ENCODE results near the gene MIF4GD.
A peak's percentile ranks its signal among the peaks of the same experiment; 100 is the strongest.

DNA sequence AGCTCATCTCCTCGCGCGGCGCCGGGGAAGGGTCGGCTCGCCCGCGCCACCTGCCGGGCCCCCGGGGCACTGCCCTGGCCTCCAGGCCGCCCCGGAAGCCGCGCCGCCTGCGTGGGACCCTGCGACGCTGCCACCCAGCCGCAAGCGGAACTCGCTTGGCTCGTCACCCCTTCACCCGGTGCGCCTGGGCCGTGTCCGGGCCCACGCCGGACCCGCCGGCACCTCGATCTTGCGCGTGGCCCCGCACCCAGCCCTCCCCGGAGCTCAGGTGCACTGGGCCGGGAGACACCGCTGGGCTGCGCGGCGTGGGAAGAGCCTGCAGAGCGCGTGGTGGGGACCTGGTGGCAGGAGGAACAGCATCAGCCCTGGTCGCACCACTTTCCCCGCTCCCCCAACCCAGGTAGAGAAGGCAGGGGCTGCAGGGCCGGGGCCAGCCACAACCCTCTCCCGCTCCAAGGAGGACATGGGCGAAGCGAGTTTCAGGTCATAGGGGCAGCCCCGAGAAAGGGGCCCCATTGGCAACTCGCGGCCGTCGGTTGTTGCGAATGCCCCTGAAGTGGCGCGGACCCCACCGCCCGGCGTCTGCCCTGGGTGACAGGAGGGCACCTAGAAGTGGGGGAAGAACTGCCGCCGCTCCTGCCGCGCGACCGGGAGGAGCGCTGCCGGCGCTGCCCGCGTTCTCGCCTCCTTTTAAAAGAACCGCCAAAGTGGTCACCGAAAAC is 363 bp upstream of the MIF4GD start:
- TF ChIP-seq BHLHE40 (IDR thresholded peaks at IDR 0.05; ENCODE audit: borderline replicate concordance): no peak
- TF ChIP-seq, protein P1, sequence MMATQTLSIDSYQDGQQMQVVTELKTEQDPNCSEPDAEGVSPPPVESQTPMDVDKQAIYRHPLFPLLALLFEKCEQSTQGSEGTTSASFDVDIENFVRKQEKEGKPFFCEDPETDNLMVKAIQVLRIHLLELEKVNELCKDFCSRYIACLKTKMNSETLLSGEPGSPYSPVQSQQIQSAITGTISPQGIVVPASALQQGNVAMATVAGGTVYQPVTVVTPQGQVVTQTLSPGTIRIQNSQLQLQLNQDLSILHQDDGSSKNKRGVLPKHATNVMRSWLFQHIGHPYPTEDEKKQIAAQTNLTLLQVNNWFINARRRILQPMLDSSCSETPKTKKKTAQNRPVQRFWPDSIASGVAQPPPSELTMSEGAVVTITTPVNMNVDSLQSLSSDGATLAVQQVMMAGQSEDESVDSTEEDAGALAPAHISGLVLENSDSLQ (IDR thresholded peaks at IDR 0.05): no peak
- TF ChIP-seq FOXM1 (IDR thresholded peaks at IDR 0.05; ENCODE audit: borderline replicate concordance): no peak; the same call in 1 of the 2 replicates
- no peak for TF ChIP-seq SUZ12 (IDR thresholded peaks at IDR 0.05)
- TF ChIP-seq TARDBP (IDR thresholded peaks at IDR 0.05): peak; percentile 80
